Activated CD4-positive, alpha-beta T cell treated with anti-CD3 and anti-CD28 coated beads, Interleukin-2, amount 50 U/mL, for 24 hours (primary cell): ENCODE measurements around the gene TMEM259.

Experiments used
- DNase-seq, 2 donors: peaks; one replicate each; pipeline ENCODE4 v3.0.0-alpha.2; 2020; ENCODE audit warnings: low read depth in 1 of 2, low spot score in 1 of 2

Gene TMEM259

DNA sequence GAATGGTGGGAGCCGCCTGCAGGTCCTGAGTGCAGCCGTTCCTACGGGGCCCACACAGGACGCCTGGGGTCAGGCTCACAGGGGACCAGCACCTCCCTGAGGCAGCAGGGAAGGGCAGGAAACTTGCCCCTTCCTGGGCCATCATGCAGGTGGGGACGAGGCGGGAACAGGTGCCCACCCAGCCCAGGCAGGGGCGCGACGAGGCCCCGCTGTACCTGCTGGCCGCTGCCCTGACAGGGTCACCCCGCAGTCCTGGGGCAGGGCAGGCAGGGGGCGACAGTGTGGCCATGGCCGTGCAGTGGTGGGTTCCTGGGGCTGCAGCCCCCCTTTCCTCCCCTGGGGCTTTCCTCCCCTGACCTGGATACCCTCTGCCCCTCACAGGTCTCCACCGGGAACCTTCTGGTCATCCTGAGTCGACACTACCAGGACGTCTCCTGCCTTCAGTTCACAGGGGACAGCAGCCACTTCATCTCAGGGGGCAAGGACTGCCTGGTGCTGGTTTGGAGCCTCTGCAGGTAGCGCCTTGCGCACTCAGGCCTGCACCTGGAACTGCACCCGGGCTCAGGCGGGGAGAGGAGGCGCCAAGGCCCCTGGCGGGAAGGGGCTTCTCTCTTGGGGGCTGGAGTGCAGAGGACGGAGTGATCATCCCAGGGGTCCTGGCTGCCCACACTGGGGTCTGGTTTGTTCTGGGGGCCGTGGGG, 31.4 kb downstream of the TMEM259 start:
- no peak for DNase-seq

DNA sequence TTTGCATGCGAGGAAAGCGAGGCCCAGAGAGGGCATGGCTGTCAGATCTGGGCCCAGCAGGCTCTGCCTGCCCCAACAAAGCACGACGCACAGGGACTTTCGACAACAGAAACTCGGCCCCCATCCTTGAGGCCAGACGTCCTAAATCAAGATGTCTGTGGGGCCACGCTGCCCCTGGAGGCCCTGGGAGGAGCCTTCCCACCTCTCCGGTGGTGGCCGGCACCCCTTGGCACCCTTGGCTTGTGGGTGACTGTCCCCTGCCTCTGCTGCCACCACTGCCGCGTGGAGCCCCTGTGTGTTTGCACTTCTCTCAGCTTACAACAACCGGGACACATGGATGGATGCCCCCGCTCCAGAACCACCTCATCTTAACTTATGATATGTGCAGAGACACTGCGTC, 32.4 kb downstream of the TMEM259 start:
- no peak for DNase-seq

DNA sequence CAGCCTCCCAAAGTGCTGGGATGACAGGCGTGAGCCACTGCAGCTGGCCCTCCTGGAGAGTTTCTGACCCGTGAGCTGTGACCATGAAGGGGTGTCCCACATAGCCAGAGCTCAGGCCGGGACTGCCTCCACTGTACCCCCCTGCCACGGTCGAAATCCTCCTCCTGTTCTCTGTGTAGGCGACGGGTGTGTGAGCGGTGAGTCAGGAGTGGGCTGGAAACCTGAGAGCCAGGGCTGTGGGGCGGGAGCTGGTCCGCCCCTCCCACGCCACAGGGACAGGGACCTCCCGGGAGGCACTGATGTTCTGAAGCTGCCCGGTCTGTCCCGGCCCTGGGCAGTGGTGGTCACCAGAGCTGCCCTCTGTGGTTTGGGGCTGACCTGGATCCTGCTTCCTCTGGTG, 32.8 kb downstream of the TMEM259 start:
- DNase-seq, result no peak

DNA sequence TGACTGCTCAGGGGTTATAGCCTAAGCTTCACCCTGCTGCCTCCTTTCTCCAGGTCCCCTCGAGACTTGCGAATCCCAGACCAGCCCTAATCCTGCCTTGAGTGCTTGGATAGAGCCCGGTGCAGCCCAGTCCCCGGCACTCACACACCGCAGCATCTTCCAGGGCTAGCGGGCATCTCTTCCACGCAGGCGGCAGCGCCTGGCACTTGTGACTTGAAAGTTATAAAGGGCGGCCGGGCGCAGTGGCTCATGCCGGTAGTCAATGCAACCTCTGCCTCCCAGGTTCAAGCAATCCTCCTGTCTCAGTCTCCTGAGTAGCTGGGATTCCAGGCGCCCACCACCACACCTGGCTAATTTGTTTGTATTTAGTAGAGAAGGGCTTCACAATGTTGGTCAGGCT, 34.8 kb downstream of the TMEM259 start:
- no peak for DNase-seq

DNA sequence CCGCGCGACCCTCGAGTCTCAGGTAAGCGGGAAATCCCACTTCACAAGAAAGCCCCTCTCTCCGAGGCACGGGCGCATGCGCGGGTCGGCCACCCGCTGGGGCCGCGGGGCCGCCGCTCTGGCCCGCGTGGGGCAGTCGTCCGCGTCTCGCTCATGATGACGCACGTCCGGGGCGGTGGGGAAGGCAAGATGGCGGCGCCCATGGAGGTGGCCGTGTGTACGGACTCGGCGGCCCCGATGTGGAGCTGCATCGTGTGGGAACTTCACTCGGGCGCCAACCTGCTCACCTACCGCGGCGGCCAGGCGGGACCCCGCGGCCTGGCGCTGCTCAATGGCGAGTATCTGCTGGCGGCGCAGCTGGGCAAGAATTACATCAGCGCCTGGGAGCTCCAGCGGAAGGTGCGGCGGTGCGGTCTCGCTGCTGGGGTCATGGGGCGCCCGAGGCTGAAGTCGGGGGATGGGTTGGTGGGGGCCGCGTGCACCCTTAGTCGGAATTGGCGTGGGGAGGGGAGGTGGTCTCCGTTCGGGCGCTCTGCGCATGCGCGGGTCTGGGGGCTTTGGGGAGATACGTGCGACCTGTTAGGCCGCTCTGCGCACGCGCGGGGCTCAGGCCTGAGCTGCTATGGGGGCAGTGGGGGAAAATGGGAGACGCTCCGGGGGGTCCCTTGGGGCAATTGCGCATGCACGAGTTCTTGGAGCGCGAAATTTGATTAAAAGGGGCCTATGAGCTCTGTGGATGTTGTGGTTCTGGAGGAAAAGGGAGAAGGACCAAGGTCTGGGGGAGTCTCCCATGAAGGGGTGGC, 36.6 kb downstream of the TMEM259 start, which contains the start of gene WDR18:
Gene WDR18, plus strand, starts transcription at position 181 of the 803 bp plus-strand sequence. Its CDS starts 9 bp downstream, at position 190.
- peak; percentile 78 to 89 for DNase-seq

DNA sequence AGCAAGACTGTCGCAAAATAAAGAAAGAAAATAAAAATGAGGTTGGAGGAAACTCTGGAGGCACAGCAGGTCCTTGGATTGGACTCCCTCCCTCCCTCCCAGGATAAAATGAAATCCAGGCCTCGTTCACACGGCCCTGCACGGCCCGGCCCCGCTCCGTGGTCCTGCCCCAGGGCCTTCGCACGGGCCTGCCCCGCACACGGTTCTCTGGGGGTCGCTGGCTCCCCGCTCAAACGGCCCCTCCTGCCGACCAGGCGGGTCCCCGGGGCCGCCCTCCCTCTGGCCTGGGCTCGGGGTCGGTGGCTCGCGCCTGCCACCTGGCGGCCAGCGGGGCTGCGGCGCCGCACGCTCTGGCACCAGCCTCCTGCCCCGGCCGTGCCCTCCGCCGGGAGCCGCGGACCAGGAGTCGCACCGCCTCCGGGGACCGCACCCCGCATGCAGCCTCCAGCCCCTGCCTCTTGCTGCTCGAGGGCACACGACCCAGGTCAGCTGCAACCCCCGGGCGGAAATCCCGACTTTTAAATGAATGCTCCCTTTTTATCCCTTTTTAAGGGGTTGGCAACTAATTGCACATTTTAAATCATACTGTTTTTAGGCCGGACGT, 38.3 kb downstream of the TMEM259 start:
- DNase-seq, result peak; percentile 51 to 62

DNA sequence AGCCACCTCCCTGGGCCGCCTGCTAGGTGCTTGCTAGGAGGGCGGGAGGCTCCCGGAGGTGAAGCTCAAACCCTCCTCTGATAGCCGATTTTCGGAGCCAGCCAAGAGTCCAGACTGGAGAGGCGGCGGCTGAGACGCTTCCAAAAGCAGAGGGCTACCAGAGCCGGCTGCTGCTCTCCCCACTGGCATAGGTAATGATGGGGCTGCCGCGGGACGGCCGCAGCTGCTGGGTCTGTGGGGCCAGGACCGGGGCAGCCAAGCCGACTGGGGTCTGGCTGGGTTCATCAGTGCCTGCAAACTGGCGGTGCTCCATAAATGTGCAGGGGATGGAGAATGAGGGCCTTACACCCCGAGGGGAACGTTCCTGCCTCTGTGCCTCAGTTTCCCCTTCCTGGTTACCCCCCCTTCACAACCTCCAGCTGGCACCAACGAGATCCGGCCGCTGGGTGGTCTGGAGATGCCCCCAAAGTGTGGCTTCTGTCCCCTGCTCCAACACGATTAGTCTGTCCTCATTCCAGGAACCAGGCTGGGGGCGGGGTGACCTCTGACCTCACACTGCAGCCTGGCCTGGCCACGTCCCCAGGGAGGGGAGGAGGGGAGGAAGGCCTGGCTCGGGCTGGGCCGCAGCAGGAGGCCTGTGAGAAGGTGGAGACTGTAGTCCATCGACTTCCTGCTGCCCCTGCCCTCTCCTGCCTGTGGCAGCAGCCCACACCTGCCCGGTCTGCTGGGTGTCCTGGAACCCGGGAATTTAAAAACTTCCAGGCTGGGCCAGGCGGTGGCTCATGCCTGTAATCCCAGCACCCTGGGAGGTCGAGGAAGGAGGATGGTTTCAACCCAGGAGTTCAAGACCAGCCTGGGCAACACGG, 40.6 kb downstream of the TMEM259 start:
- DNase-seq, result no peak

DNA sequence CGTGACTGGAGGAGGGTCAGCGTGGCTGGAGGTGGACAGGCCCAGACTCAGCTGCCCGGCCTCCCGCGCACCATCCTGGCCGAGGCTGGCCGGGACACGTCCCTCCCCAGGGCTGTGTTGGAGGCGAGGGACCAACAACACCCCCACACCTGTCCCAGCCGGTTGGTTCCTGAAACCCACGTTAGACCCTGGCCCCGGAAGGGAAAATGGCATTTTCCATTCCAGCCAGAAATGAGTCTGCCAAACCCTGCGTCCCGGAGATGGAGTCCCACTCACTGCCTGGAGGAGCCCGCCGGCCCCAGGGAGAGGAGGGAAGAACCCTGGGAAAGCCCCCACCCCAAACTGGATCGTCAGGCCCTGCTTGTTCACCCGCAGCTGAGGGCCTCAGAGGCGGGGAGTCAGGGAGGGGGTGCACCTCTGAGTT, 41.6 kb downstream of the TMEM259 start:
- DNase-seq, result no peak

DNA sequence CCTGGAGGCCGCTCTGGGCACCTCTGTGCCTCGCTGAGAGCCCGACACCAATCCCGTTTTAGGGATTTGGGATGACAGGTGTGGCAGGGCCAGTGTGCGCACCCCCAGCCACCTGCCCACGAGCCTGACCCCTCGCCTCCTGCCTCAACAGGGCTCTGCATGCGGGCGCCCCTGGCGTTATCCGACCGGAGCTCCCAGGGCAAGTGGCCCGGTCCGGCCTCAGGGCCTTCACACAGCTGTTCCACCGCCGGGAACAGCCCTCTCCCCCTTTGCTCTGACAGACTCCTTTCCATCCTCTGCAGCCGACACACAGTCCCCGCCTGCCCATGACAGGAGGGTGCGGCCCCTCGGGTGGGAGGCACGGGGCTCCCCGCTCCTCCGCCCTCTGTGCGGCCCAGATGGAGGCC, 43.9 kb downstream of the TMEM259 start:
- no peak for DNase-seq

DNA sequence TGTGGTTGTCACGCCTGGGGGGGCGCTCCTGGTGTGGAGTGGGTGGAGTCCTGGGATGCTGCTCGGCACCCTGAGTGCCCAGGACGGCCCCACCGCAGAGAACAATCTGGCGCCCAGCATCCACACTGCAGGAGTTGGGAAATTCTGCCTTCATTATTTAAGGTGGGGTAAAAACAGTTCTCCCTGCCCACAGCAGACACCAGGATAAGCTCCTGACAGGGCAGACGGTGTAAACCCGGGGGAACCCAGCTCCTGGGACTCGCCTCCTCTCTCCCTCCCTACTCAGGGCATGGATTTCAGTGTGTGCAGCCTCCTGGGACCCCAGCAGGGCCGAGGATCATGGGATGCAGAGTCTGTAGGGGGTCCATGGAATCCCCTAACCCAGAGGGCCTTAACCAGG, 44.4 kb downstream of the TMEM259 start:
- DNase-seq, result no peak

DNA sequence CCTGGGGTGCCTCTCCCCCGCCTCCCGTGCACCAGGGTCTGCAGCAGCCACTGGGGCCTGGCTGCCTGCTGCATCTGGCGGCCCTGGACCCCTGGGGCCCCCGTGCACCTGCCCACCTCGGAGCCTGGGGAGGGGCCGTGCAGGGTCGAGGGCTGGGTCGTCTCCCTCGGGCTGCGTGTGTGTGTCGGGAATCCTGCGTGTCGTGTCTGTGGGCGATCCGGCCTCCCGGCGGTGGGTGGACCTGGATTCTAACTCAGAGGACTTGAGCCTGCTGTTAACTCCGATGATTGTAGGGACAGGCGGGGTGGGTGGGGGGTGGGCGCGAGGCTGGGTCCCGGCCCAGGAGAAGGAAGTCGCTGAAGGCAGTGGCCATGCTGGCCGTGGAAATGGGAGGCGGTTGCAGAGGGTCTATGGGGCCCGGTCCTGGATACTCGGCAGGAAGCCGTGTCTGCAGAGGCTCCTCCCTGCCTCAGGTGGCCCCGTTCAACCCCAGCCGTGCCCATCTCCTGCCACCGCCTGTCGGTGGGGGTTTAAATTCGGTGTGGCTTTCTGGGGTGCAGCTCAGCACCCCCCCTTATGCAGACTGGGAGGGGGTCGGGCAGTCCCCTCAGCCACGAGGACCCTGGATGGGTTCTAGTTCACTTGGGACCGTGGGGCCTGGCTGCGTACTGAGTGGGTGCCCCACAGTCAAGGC, 46.2 kb downstream of the TMEM259 start:
- DNase-seq, result no peak

DNA sequence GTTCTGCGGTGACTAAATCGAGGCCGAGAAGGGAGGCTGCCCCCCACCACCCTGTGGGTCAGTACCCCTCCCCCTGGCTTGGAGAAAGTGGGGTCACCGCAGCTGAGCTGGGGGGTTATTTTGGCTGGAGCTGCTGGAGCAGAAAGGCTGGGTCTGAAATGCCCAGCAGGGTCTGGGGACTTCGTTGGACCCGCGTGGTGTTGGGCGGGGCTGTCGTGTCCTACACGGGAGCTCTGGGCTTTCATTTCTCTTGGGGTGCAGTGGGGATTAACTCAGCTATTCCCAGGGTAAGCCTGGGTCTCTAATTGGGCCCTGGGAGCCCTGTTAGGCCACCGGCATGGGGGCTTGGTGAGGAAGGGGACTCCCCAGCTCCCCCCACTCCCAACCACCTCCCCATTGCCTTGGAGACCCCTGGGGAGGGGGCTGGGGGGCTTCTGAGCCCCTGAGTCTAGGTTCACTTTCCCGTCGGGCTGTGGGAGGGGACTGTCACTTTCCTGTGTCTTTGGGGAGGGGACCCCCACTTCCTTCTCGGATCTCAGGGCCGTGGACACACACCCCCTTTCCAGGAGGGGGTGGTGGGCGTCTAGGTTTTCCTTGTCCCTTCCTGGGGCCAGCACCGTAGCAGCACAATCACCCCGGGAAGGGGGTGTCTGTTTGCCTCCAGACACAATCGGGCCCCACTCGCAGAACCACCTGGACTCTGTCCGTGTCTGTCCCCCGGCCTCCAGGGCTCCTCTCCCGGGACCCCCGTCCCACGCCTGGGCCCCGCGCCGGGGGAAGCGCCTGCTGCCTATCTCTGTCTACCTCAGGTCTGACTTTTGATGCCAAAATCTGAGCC, 47.0 kb downstream of the TMEM259 start:
- DNase-seq, result no peak

DNA sequence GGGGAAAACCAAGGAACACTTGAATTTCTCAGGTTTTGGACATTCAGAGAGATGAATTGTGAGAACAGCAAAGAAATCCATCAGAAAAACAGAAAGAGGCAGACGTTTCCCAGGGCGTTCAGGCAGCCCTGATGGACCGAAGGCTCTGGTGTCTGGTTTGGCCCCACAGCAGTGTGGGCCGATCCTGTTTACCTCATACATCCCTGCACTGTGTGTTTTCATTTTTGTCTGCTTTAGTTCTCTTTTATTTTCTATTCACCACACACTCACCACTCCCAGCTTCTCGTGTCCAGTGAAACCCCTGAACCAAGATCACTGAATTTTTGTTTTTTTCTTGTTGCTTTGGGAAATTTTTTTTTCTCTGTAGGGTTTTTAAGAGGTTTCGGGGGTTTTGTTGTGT, 48.6 kb downstream of the TMEM259 start:
- no peak for DNase-seq

DNA sequence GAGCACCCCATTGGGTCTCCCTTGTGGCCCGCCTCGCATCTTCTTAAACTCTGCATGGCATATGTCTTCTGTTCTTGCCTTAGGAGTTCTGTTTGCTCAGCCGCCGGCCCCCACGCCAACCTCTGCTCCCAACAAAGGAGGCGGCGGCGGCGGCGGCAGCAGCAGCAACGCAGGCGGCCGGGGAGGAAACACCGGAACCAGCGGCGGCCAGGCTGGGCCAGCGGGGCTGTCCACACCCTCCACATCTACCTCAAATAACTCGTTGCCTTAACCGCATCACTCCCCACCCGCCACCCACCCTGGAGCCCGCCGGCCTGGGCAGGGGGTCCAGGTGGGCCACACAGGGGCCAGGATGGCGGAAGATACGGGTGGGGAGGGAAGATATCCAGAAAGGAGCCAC, 49.1 kb downstream of the TMEM259 start:
- no peak for DNase-seq

DNA sequence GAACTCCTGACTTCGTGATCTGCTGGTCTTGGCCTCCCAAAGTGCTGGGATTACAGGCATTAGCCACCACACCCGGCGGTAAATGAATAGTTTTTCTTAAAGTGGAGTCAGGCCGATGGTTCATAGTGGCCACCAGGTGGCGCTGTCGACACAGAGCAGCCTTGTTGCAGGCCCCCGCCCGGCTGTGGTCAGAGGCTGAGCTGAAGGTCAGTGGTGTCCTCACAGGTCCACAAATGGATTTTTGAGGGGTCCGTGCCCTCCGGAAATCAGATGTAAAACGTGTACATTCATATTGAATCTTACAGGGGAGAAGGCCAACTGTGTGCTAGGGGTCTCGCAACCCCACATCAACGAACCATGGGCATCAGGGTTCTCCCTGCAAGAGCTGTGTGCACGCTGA, 50.2 kb downstream of the TMEM259 start:
- no peak for DNase-seq

DNA sequence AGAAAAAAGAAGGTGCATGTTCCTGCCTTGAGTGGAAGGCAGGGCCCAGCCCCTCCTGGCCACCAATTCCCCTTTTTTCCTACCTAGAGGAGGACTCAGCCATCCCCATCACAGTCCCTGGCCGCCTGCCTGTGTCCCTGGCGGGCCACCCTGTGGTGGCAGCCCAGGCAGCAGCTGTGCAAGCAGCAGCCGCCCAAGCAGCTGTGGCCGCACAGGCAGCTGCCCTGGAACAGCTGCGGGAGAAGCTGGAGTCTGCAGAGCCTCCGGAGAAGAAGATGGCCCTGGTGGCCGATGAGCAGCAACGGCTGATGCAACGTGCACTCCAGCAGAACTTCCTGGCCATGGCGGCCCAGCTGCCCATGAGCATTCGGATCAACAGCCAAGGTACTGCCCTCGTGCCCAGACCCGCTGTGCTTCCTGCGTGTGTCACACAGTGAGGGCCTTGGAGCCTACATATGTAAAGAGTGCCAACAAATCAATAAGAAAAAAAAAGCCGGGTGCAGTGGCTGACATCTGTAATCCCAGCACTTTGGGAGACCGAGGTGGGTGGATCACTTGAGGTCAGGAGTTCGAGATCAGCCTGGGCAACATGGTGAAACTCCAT, 54.3 kb downstream of the TMEM259 start:
- no peak for DNase-seq

DNA sequence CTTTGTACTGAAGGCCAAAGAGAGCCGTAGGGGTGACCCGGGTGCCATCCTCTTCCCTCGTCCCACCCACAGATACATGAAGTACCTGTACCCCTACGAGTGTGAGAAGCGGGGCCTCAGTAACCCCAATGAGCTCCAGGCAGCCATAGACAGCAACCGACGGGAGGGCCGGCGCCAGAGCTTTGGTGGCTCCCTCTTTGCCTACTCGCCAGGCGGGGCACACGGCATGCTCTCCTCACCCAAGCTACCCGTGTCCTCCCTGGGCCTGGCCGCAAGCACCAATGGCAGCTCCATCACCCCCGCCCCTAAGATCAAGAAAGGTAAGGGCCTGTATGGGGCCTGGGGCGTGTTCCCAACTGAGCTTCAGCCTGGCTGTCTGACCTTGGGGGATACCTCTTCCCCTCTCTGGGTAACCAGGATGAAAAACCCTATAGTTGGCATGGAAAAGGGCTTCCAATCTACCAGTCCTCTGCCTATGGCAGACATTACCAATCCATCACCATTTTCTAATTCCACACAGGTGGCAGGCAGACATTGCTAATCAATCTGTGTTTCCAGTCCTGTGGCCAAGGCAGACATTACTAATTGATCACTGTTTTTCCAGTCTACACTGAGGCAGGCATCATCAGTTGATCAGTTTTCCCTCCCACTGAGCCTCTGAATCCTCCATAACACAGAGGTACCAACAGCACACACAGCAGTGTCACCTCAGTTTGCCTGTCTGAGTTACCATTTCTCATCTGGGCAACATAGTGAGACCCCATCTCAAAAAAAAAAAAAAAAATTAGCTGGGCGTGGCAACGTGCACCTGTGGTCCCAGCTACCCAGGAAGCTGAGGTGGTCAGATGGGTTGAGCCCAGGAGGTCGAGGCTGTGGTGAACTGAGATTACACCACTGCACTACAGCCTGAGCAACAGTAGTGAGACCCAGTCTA, 55.9 kb downstream of the TMEM259 start:
- no peak for DNase-seq

DNA sequence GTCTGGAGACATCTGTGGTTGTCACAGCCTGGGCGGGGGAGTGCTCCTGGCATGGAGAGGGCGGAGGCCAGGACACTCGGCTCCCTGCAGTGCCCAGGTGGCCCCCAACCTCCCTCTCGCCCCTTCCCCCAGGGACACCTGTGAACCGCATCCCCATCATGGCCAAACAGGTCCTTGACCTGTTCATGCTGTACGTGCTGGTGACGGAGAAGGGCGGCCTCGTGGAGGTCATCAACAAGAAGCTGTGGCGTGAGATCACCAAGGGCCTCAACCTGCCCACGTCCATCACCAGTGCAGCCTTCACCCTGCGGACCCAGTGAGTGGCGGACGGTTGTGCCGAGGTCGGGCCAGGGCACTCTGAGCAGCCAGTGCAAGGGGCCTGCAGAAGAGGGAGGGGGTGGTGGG, 56.8 kb downstream of the TMEM259 start:
- no peak for DNase-seq
